HG03442 (cell line): ENCODE results near the gene MRFAP1.

Experiments
- ATAC-seq: cut with Tn5 transposase; IDR thresholded peaks from one replicate; pipeline ENCODE4 v1.9.1; 2021; ENCODE audit warnings: mild to moderate bottlenecking, moderate library complexity; ENCODE audit not compliant: unreplicated experiment

Gene MRFAP1

GRCh38 chr4:6689506-6689960 is 49.0 kb downstream of the MRFAP1 start:
- no peak for ATAC-seq
